ENCODE results near the gene GADD45B.

The GADD45B gene

GRCh38 chr19:2507109-2507508, 31.2 kb downstream of the GADD45B start:
- H3K4me1 ChIP-seq (ENCODE audit: low read length), result peaks cover 3% of the 10 kb centered on the region; the same call in 1 of the 2 replicates
- peaks cover 8% of the 10 kb centered on the region for H3K27me3 ChIP-seq (ENCODE audit: low read depth, low read length)
- H4K20me1 ChIP-seq (ENCODE audit: insufficient read depth, low read length), result no peaks in the 10 kb centered on the region
- no peaks in the 10 kb centered on the region for H3K79me2 ChIP-seq (ENCODE audit: low read length)
- no peaks in the 10 kb centered on the region for H3K36me3 ChIP-seq (replicated peaks; ENCODE audit: low read depth, low read length)
- peak overlapping the region; percentile 48 for H3K4me2 ChIP-seq (ENCODE audit: low read length)
- TF ChIP-seq CTCF (IDR thresholded peaks at IDR 0.05; ENCODE audit: low read depth, low read length), result no peak
- TF ChIP-seq EZH2phosphoT487 (IDR thresholded peaks at IDR 0.05; ENCODE audit: low read depth), result no peak
- peak overlapping the region; percentile 39; the same call in 1 of the 2 replicates for H3K4me3 ChIP-seq (ENCODE audit: low read length)
- H3K9me3 ChIP-seq (ENCODE audit: insufficient read depth, low read length), result no peaks in the 10 kb centered on the region
- no peak overlapping the region for H3K9ac ChIP-seq (ENCODE audit: low read length)
- peak overlapping the region; percentile 67; the same call in 1 of the 2 replicates for H2AFZ ChIP-seq (ENCODE audit: low read depth, low read length)
- H3K27ac ChIP-seq (ENCODE audit: low read length), result no peak overlapping the region

- no peak overlapping the region for H2AFZ ChIP-seq (ENCODE audit: low read depth, low read length)
- TF ChIP-seq EZH2phosphoT487 (IDR thresholded peaks at IDR 0.05; ENCODE audit: low read depth) (no peak), CTCF (IDR thresholded peaks at IDR 0.05; ENCODE audit: low read depth, low read length) (no peak)
- H4K20me1 ChIP-seq (ENCODE audit: insufficient read depth, low read length), result no peaks in the 10 kb centered on the region
- H3K27me3 ChIP-seq (ENCODE audit: low read depth, low read length), result peaks cover 14% of the 10 kb centered on the region
- no peak overlapping the region for H3K27ac ChIP-seq (ENCODE audit: low read length)
- no peaks in the 10 kb centered on the region for H3K36me3 ChIP-seq (replicated peaks; ENCODE audit: low read depth, low read length)
- H3K4me3 ChIP-seq (ENCODE audit: low read length), result no peak overlapping the region
- no peaks in the 10 kb centered on the region for H3K79me2 ChIP-seq (ENCODE audit: low read length)
- no peak overlapping the region for H3K4me2 ChIP-seq (ENCODE audit: low read length)
- H3K9me3 ChIP-seq (ENCODE audit: insufficient read depth, low read length), result no peaks in the 10 kb centered on the region
- H3K9ac ChIP-seq (ENCODE audit: low read length), result no peak overlapping the region
- H3K4me1 ChIP-seq (ENCODE audit: low read length), result peaks cover 3% of the 10 kb centered on the region; the same call in 1 of the 2 replicates
Observed at GRCh38 chr19:2509096-2509495, 33.2 kb downstream of the GADD45B start.

DNA sequence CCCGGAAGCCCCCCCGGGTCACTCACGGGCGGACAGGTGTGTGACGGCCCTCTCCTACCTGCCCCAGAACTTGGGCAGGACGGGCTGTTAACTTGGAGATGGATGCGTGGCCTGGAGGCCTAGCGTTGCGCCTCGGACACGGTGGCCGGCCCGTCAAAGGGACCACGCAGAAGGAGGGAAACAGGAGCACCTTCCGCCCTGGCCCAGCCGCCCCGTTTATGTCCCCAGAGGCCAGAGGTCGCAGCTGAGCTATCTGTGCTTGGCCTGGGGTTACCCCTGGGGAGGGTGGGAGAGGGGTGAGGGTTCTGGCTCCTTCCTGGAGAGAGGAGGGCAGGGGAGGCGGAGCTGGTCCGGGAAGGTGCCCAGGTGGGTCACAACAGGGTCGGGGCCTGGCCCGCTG, 35.6 kb downstream of the GADD45B start:
- Histone ChIP-seq H4K20me1 (ENCODE audit: insufficient read depth, low read length) (no peaks in the 10 kb centered on the region), H3K27ac (ENCODE audit: low read length) (no peak overlapping the region), H2AFZ (ENCODE audit: low read depth, low read length) (no peak overlapping the region), H3K9me3 (ENCODE audit: insufficient read depth, low read length) (no peaks in the 10 kb centered on the region), H3K27me3 (ENCODE audit: low read depth, low read length) (peaks cover 6% of the 10 kb centered on the region; the same call in 1 of the 2 replicates), H3K36me3 (replicated peaks; ENCODE audit: low read depth, low read length) (no peaks in the 10 kb centered on the region), H3K4me1 (ENCODE audit: low read length) (peaks cover 3% of the 10 kb centered on the region; the same call in 1 of the 2 replicates), H3K9ac (ENCODE audit: low read length) (no peak overlapping the region), H3K4me3 (ENCODE audit: low read length) (no peak overlapping the region), H3K4me2 (ENCODE audit: low read length) (no peak overlapping the region), H3K79me2 (ENCODE audit: low read length) (no peaks in the 10 kb centered on the region)
- TF ChIP-seq EZH2phosphoT487 (IDR thresholded peaks at IDR 0.05; ENCODE audit: low read depth) (no peak), CTCF (IDR thresholded peaks at IDR 0.05; ENCODE audit: low read depth, low read length) (no peak)

- Histone ChIP-seq H4K20me1 (ENCODE audit: insufficient read depth, low read length) (no peaks in the 10 kb centered on the region), H3K4me1 (ENCODE audit: low read length) (peaks cover 3% of the 10 kb centered on the region; the same call in 1 of the 2 replicates), H2AFZ (ENCODE audit: low read depth, low read length) (no peak overlapping the region), H3K4me2 (ENCODE audit: low read length) (no peak overlapping the region), H3K27ac (ENCODE audit: low read length) (no peak overlapping the region), H3K27me3 (ENCODE audit: low read depth, low read length) (peaks cover 6% of the 10 kb centered on the region; the same call in 1 of the 2 replicates), H3K4me3 (ENCODE audit: low read length) (no peak overlapping the region), H3K9ac (ENCODE audit: low read length) (no peak overlapping the region), H3K36me3 (replicated peaks; ENCODE audit: low read depth, low read length) (no peaks in the 10 kb centered on the region), H3K79me2 (ENCODE audit: low read length) (no peaks in the 10 kb centered on the region), H3K9me3 (ENCODE audit: insufficient read depth, low read length) (no peaks in the 10 kb centered on the region)
- TF ChIP-seq CTCF (IDR thresholded peaks at IDR 0.05; ENCODE audit: low read depth, low read length), result no peak
- TF ChIP-seq EZH2phosphoT487 (IDR thresholded peaks at IDR 0.05; ENCODE audit: low read depth), result no peak
Observed at GRCh38 chr19:2511991-2512390, 36.1 kb downstream of the GADD45B start.
